ENCODE measurements around the gene ID1. TPM values are rescaled to one million over a fixed set of nuclear protein-coding genes. Genes with fewer than 3 reads are reported as not detected.
"Not testable (repeated sequence)": the region's sequence is repeated elsewhere in the genome, so short reads cannot be mapped to it uniquely, and the experiment has no call there.

The ID1 gene
- total RNA-seq, 4 donors from 2014 or later = 237 to 353 (median 301) TPM

DNA sequence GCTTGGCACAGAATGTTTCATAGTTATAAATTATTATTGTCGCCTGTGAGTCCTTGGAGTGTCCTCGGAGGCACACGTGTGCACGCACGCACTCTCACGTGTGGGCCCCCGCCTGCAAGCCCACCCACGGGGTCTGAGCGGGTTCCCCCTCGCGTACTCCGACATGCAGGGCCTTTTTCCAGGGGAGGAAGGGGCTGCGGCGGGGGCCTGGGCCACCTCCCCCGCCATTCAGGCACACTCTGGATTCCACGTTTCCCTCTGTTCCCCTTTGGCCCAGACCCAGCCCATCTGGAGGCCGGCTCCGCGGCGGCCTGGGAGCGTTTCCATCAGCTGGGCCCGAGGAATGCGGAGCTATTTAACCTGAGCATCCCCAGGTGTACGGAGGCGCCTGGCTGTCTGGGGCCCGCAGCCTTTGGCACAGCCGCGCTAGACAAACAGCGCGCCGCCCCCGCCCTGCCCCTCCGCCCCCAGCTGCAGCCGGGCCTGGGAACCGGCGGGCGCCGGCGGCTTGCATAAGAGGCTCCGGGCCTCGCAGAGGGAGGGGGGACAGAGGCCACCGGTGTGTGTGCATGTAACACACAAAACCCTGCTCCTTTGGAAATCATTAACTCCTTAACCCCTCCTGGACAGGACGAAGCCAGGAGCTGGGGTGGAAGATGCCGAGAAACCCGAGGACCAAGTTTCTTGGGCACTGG lies 3.3 kb downstream of the ID1 start:
- no peak overlapping the region for H3K4me3 ChIP-seq (ENCODE audit: low read depth, poor library complexity, severe bottlenecking)
- TF ChIP-seq, protein P1, sequence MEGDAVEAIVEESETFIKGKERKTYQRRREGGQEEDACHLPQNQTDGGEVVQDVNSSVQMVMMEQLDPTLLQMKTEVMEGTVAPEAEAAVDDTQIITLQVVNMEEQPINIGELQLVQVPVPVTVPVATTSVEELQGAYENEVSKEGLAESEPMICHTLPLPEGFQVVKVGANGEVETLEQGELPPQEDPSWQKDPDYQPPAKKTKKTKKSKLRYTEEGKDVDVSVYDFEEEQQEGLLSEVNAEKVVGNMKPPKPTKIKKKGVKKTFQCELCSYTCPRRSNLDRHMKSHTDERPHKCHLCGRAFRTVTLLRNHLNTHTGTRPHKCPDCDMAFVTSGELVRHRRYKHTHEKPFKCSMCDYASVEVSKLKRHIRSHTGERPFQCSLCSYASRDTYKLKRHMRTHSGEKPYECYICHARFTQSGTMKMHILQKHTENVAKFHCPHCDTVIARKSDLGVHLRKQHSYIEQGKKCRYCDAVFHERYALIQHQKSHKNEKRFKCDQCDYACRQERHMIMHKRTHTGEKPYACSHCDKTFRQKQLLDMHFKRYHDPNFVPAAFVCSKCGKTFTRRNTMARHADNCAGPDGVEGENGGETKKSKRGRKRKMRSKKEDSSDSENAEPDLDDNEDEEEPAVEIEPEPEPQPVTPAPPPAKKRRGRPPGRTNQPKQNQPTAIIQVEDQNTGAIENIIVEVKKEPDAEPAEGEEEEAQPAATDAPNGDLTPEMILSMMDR (IDR thresholded peaks at IDR 0.05) = peak in 1 of 3 donors; percentile 100
- no peak for TF ChIP-seq POLR2A (IDR thresholded peaks at IDR 0.05)
- WGBS, 2 donors = 14 to 20% methylated on average over 38 to 41 of the region's 45 CpGs
- peak; percentile 65 to 94 for DNase-seq (ENCODE audit: low spot score in 2 of 2)
- intact Hi-C loops (cut with DNase I; ENCODE audit: low total_unique reads) = no loop called here

DNA sequence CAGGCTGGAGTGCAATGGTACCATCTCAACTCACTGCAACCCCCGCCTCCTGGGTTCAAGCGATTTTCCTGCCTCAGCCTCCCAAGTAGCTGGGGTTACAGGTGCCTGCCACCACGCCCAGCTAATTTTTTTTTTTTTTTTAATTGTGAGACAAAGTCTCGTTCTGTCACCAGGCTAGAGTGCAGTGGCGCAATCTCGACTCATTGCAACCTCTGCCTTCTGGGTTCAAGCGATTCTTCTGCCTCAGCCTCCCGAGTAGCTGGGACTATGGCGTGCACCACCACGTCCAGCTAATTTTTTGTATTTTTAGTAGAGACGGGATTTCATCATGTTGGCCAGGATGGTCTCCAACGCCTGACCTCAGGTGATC lies 7.2 kb downstream of the ID1 start:
- WGBS, 2 donors = 81 to 83% methylated on average over 12 of the region's 12 CpGs
- H3K4me3 ChIP-seq (ENCODE audit: low read depth, poor library complexity, severe bottlenecking); DNase-seq (ENCODE audit: low spot score in 2 of 2): not testable (repeated sequence)
- intact Hi-C loops (cut with DNase I; ENCODE audit: low total_unique reads) = loop anchor here (2.0 kb wide), 1 partner anchor 49 kb away; no protein-coding TSS in a partner anchor

DNA sequence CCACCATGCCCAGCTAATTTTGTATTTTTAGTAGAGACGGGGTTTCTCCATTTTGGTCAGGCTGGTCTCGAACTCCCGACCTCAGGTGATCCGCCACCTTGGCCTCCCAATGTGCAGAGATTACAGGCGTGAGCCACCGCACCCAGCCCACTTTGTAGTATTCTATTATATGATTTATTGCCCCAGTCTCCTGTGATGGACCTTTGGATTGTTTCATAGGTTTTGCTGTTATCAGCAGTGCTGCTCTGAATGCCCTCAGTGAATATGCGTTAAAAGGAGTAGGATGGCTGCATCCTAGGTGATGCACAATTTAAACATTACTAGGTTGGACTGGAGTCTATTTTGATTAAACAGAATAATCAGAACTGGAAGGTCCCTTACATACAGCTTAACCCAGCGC lies 10.3 kb downstream of the ID1 start:
- TF ChIP-seq POLR2A (IDR thresholded peaks at IDR 0.05) = no peak
- TF ChIP-seq, protein P1 (IDR thresholded peaks at IDR 0.05) = no peak
- no peak for DNase-seq (ENCODE audit: low spot score in 2 of 2)
- no peak overlapping the region for H3K4me3 ChIP-seq (ENCODE audit: low read depth, poor library complexity, severe bottlenecking)
- intact Hi-C loops (cut with DNase I; ENCODE audit: low total_unique reads) = loop anchor here (5.0 kb wide), 1 partner anchor 63 kb away; no protein-coding TSS in a partner anchor
- 93 to 99% methylated on average over 8 of the region's 8 CpGs for WGBS, 2 donors

DNA sequence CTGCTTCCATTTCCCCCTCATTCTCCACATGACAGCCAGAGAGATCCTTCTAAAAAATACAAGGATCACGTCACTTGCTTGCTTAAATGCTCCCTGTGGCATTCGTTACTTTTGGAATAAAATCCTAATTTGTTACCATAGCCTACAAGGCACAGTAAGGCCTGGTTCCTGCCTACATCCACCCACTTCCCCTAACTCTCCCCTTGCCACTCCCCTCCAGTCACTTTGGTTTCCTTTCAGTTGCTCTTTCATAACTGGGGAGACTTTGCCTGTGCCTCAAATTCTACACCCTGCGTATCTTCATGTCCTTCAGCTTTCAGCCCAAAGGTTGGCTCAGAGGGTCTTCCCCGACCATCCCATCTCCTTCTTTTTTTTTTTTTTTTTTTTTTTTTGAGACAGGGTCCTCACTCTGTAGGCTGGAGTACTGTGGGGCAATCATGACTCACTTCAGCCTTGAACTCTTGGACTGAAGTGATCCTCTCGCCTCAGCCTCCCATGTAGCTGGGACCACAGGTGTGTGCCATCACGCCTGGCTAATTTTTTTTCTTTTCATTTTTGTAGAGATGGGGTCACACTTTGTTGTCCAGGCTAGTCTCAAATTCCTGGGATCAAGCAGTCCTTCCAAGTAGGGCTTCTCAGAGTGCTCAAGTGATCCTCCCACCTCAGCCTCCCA lies 12.5 kb downstream of the ID1 start:
- intact Hi-C loops (cut with DNase I; ENCODE audit: low total_unique reads) = loop anchor here (5.0 kb wide), 1 partner anchor 65 kb away; no protein-coding TSS in a partner anchor
- 79 to 80% methylated on average over 6 of the region's 6 CpGs for WGBS, 2 donors
- no peak overlapping the region for H3K4me3 ChIP-seq (ENCODE audit: low read depth, poor library complexity, severe bottlenecking)
- TF ChIP-seq POLR2A (IDR thresholded peaks at IDR 0.05) = no peak
- TF ChIP-seq, protein P1 (IDR thresholded peaks at IDR 0.05) = no peak
- DNase-seq (ENCODE audit: low spot score in 2 of 2) = no peak

DNA sequence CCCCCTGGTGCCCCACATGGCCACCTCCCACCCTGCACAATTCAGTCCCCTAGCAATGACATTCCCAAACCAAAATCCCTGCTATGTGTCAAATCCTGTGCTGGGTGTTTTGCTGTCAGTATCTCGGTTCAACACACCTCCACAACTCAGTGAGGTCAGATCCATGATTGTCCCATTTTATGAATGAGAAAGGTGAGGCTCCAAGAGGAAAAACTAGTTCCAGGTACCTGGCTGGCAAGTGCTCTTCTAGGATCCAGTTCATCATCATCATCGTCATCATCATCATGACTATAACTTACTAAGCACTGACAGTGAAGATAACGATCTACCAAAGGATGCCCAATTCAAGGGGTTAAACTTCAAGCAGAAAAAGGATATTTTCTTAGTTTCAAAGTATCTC lies 15.2 kb downstream of the ID1 start:
- DNase-seq (ENCODE audit: low spot score in 2 of 2) = no peak
- intact Hi-C loops (cut with DNase I; ENCODE audit: low total_unique reads) = no loop called here
- 76 to 77% methylated on average over 3 of the region's 3 CpGs for WGBS, 2 donors
- no peak for TF ChIP-seq POLR2A (IDR thresholded peaks at IDR 0.05)
- TF ChIP-seq, protein P1 (IDR thresholded peaks at IDR 0.05) = no peak
- H3K4me3 ChIP-seq (ENCODE audit: low read depth, poor library complexity, severe bottlenecking) = no peak overlapping the region

DNA sequence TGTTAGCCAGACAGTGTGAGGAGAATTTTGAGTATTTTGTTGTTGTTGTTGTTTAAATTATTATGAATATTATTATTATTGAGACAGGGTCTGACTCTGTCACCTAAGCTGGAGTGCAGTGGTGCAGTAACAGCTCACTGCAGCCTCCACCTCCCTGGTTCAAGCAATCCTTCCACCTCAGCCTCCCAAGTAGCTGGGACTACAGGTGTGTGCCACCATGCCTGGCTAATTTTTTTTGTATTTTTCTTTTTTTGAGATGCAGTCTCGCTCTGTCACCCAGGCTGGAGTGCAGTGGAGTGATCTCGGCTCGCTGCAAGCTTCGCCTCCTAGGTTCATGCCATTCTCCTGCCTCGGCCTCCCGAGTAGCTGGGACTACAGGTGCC lies 18.0 kb downstream of the ID1 start:
- H3K4me3 ChIP-seq (ENCODE audit: low read depth, poor library complexity, severe bottlenecking); DNase-seq (ENCODE audit: low spot score in 2 of 2); intact Hi-C loops (cut with DNase I; ENCODE audit: low total_unique reads): not testable (repeated sequence)
- 96 to 97% methylated on average over 6 of the region's 6 CpGs for WGBS, 2 donors

DNA sequence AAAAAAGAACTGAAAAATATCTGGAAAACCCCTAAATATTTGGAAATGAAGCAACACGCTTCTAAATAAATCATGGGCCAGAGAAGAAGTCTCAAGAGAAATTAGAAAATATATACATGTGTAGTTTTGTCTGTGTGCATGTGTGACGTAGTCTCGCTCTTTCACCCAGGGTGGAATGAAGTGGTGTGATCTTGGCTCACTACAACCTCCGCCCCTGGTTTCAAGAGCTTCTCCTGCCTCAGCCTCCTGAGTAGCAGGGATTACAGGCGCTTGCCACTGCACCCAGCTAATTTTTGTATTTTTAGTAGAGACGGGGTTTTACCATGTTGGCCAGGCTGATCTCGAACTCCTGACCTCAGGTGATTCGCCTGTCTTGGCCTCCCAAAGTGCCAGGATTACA lies 21.4 kb downstream of the ID1 start:
- H3K4me3 ChIP-seq (ENCODE audit: low read depth, poor library complexity, severe bottlenecking); DNase-seq (ENCODE audit: low spot score in 2 of 2); intact Hi-C loops (cut with DNase I; ENCODE audit: low total_unique reads): not testable (repeated sequence)
- WGBS, 2 donors = 84 to 86% methylated on average over 8 of the region's 8 CpGs

DNA sequence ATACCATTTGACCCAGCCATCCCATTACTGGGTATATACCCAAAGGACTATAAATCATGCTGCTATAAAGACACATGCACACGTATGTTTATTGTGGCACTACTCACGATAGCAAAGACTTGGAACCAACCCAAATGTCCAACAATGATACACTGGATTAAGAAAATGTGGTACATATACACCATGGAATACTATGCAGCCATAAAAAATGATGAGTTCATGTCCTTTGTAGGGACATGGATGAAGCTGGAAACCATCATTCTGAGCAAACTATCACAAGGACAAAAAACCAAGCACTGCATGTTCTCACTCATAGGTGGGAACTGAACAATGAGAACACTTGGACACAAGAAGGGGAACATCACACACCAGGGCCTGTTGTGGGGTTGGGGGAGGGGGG lies 23.0 kb downstream of the ID1 start:
- DNase-seq (ENCODE audit: low spot score in 2 of 2); intact Hi-C loops (cut with DNase I; ENCODE audit: low total_unique reads); H3K4me3 ChIP-seq (ENCODE audit: low read depth, poor library complexity, severe bottlenecking): not testable (repeated sequence)
- WGBS, 2 donors = 66 to 79% methylated on average over 2 of the region's 2 CpGs
